Measurements from ENCODE around the gene TEX44. TPM values are rescaled to one million over a fixed set of nuclear protein-coding genes. Genes with fewer than 3 reads are reported as not detected.
A peak's percentile ranks its signal among the peaks of the same experiment; 100 is the strongest.

Gene TEX44
- total and polyA plus RNA-seq, 2 of the 13 experiments (the other 11 are each of a cell fraction or from before 2014, with no cell fraction given): not detected

- TF ChIP-seq ZBTB40 (IDR thresholded peaks at IDR 0.05) (no peak), ZBTB40 (CRISPR knock-in tag; IDR thresholded peaks at IDR 0.05) (peak; percentile 43; the same call in 1 of the 2 replicates), PAX8 (CRISPR knock-in tag; IDR thresholded peaks at IDR 0.05; ENCODE audit: borderline replicate concordance) (0 out of 2 replicates have a peak, but pooled peaks have one; percentile 63), NRL (CRISPR knock-in tag; IDR thresholded peaks at IDR 0.05; ENCODE audit: borderline replicate concordance) (peak; percentile 56; the same call in 1 of the 2 replicates), THAP9 (CRISPR knock-in tag; IDR thresholded peaks at IDR 0.05; ENCODE audit: borderline replicate concordance) (no peak), BORCS8-MEF2B (CRISPR knock-in tag; IDR thresholded peaks at IDR 0.05) (no peak), ZNF678 (CRISPR knock-in tag; IDR thresholded peaks at IDR 0.05) (0 out of 2 replicates have a peak, but pooled peaks have one; percentile 76), ZNF768 (CRISPR knock-in tag; IDR thresholded peaks at IDR 0.05) (no peak), GPN1 (CRISPR knock-in tag; IDR thresholded peaks at IDR 0.05; ENCODE audit: borderline replicate concordance) (0 out of 2 replicates have a peak, but pooled peaks have one; percentile 15), GABPB1 (CRISPR knock-in tag; IDR thresholded peaks at IDR 0.05) (peak; percentile 43; the same call in 1 of the 2 replicates), ZNF263 (CRISPR knock-in tag; IDR thresholded peaks at IDR 0.05) (0 out of 2 replicates have a peak, but pooled peaks have one; percentile 42), ZNF253 (CRISPR knock-in tag; IDR thresholded peaks at IDR 0.05; ENCODE audit: borderline replicate concordance) (0 out of 2 replicates have a peak, but pooled peaks have one; percentile 52), HDAC1 (CRISPR knock-in tag; IDR thresholded peaks at IDR 0.05) (0 out of 2 replicates have a peak, but pooled peaks have one; percentile 19), HNRNPLL (IDR thresholded peaks at IDR 0.05; ENCODE audit: low read depth, low read length, poor library complexity, severe bottlenecking) (peak; percentile 51), ZFX (CRISPR knock-in tag; IDR thresholded peaks at IDR 0.05; ENCODE audit: low read depth) (peak; percentile 78), POLR2A (IDR thresholded peaks at IDR 0.05; ENCODE audit: insufficient read depth in 1 of 2, low read depth in 2 of 2, low read length in 2 of 2) (peak in 1 of 2 experiments; percentile 38; a peak in 1 of 4 replicates), BRCA1 (CRISPR knock-in tag; IDR thresholded peaks at IDR 0.05) (no peak), RXRA (CRISPR knock-in tag; IDR thresholded peaks at IDR 0.05) (peak; percentile 42; the same call in 1 of the 2 replicates), HHEX (CRISPR knock-in tag; IDR thresholded peaks at IDR 0.05) (no peak)
These were observed 11.5 kb downstream of the TEX44 start (continued) for GRCh38 chr2:231604101-231604684.
